OCI-LY3 (cell line): ENCODE measurements around the gene TECTA.
A peak's percentile ranks its signal among the peaks of the same experiment; 100 is the strongest.

ENCODE experiments used
- EZH2phosphoT487 ChIP-seq: fragments of 200-600 bp; shearing (Covaris generic); IDR thresholded peaks from 2 replicates; pipeline ENCODE4 v1.6.1; 2018; ENCODE audit warnings: antibody characterized with exemption, mixed run types, low read depth
- TF ChIP-seq, protein P1 (sequence below): fragments of 200-600, 300-600 bp; sonication (generic); IDR thresholded peaks from 2 replicates; pipeline ENCODE4 v1.5.1; 2014; ENCODE audit warnings: antibody characterized with exemption, low read length, low read depth

DNA sequence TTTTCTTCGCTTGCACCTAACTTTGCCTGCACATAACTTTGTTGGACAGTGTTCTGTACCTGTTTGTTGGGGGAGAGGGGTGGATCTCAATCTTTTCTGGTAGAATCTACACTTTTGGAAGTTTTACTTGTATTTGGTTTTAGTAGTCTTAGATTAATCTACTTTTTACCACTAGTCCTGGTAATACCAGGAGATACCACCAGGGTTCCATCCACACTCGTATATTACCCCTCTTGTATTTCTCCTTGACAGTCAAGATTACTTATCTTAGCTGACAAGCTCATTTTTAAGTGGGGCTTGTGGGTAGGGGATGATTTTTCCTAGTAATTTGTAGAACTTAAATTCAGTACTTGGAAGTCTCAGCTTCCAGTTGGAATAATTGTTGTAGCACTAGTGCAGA, 37.3 kb upstream of the TECTA start:
- TF ChIP-seq, protein P1, sequence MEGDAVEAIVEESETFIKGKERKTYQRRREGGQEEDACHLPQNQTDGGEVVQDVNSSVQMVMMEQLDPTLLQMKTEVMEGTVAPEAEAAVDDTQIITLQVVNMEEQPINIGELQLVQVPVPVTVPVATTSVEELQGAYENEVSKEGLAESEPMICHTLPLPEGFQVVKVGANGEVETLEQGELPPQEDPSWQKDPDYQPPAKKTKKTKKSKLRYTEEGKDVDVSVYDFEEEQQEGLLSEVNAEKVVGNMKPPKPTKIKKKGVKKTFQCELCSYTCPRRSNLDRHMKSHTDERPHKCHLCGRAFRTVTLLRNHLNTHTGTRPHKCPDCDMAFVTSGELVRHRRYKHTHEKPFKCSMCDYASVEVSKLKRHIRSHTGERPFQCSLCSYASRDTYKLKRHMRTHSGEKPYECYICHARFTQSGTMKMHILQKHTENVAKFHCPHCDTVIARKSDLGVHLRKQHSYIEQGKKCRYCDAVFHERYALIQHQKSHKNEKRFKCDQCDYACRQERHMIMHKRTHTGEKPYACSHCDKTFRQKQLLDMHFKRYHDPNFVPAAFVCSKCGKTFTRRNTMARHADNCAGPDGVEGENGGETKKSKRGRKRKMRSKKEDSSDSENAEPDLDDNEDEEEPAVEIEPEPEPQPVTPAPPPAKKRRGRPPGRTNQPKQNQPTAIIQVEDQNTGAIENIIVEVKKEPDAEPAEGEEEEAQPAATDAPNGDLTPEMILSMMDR = peak; percentile 38
- no peak for TF ChIP-seq EZH2phosphoT487
